ENCODE data around the gene IGSF9B. TPM values are rescaled to one million over a fixed set of nuclear protein-coding genes. Genes with fewer than 3 reads are reported as not detected.

IGSF9B gene
- total RNA-seq, 1 experiment from 2014 or later: not detected

DNA sequence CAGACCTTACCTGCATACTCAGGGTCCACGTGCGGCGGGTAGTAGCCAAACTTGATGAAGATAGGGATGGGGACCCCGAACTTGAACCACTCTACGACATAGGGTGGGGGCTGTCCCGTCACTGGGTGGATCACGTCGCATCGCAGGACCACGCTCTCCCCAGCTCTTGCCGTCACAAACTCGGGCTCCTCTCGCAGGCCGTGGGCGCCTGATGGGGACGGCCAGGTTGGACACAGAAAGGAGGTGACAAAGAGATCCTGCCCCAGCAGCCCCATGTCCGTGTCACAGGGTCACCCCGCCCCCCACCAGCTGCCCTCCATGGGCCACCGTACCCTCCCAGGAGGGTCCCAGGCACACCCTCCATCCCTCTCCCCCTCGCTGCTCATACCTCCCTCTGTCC, 10.7 kb downstream of the IGSF9B start:
- Histone ChIP-seq H3K9me3 (replicated peaks) (no peaks in the 10 kb centered on the region), H3K4me3 (no peak overlapping the region), H3K27me3 (replicated peaks) (no peaks in the 10 kb centered on the region), H3K27ac (no peak overlapping the region), H3K4me1 (replicated peaks) (no peaks in the 10 kb centered on the region), H3K36me3 (no peaks in the 10 kb centered on the region)
- no peak for DNase-seq (ENCODE audit: low read depth in 1 of 2, low spot score in 2 of 2)

DNA sequence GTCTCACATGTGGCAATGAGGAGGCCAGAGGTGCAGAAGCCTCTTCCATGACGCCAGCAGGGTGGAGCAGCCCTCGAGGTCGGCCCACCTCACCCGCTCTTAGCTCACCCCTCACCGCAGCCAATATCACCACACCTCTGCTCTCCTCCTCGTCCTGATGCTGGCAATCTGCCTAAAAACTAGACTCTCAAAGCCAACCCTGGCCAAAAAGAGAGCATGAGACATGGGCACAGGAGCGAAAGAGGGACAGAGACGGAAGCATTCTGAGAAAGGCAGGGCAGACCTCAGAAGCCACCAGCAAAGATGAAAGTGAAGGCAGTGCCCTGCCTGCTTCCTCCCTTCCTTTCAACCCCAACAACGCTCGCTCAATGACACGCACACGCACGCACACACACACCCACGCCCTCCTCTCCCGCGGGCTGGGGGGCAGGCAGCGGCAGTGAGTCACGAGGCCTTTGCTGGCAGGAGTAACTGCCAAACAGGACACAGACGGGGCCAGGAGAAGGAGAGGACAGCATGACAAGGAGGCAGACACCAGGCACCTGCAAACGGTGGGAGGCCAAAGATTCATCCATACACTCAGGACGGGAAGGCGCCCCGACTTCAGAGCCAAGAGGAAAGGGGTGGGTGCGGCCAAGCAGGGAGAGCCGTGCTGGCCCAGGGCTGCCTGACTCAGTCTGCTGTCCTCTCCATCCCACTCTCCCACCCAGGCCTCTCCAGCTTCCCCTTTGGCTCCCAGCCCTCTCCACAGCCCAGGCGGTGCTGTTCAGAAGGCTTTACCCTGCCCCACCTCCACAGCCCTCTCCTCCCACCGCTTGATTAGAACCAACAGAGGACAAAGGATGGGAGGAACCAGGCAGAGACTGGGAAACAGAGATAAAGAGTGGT, 11.4 kb downstream of the IGSF9B start:
- DNase-seq (ENCODE audit: low read depth in 1 of 2, low spot score in 2 of 2): no peak
- H3K9me3 ChIP-seq (replicated peaks): no peaks in the 10 kb centered on the region
- H3K36me3 ChIP-seq: no peaks in the 10 kb centered on the region
- H3K27me3 ChIP-seq (replicated peaks): no peaks in the 10 kb centered on the region
- no peak overlapping the region for H3K27ac ChIP-seq
- H3K4me1 ChIP-seq (replicated peaks): no peaks in the 10 kb centered on the region
- H3K4me3 ChIP-seq: no peak overlapping the region

GRCh38 chr11:133943950-133944698, 12.6 kb downstream of the IGSF9B start:
- H3K4me1 ChIP-seq (replicated peaks): no peaks in the 10 kb centered on the region
- no peaks in the 10 kb centered on the region for H3K36me3 ChIP-seq
- no peak for DNase-seq (ENCODE audit: low read depth in 1 of 2, low spot score in 2 of 2)
- H3K4me3 ChIP-seq: no peak overlapping the region
- no peak overlapping the region for H3K27ac ChIP-seq
- no peaks in the 10 kb centered on the region for H3K9me3 ChIP-seq (replicated peaks)
- H3K27me3 ChIP-seq (replicated peaks): no peaks in the 10 kb centered on the region

DNA sequence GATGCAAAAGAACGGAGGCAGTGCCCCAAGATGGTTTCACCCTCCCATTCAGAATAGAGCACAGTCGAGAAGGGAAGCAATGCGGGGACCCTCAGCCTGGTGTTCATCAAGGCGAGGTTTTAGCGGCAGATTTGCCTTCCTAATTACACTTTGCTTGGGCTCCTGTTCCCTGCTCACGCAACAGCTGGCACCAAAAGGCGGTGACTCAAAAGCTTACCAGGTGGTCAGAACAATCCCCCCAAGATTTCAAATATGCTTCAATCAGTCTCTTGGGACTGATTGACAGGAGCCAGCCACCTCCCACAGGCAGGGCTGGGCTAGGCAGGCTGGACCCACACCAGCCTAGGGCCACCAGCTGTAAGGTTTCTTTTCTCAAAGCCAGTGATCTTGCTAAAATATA, 14.2 kb downstream of the IGSF9B start:
- H3K27ac ChIP-seq: no peak overlapping the region
- DNase-seq (ENCODE audit: low read depth in 1 of 2, low spot score in 2 of 2): no peak
- no peaks in the 10 kb centered on the region for H3K36me3 ChIP-seq
- no peaks in the 10 kb centered on the region for H3K9me3 ChIP-seq (replicated peaks)
- no peak overlapping the region for H3K4me3 ChIP-seq
- no peaks in the 10 kb centered on the region for H3K4me1 ChIP-seq (replicated peaks)
- H3K27me3 ChIP-seq (replicated peaks): no peaks in the 10 kb centered on the region

- Histone ChIP-seq H3K27ac (no peak overlapping the region), H3K9me3 (replicated peaks) (no peaks in the 10 kb centered on the region), H3K4me1 (replicated peaks) (no peaks in the 10 kb centered on the region), H3K36me3 (no peaks in the 10 kb centered on the region), H3K27me3 (replicated peaks) (no peaks in the 10 kb centered on the region), H3K4me3 (no peak overlapping the region)
- no peak for DNase-seq (ENCODE audit: low read depth in 1 of 2, low spot score in 2 of 2)
Measured at GRCh38 chr11:133941546-133941945, 15.2 kb downstream of the IGSF9B start.

DNA sequence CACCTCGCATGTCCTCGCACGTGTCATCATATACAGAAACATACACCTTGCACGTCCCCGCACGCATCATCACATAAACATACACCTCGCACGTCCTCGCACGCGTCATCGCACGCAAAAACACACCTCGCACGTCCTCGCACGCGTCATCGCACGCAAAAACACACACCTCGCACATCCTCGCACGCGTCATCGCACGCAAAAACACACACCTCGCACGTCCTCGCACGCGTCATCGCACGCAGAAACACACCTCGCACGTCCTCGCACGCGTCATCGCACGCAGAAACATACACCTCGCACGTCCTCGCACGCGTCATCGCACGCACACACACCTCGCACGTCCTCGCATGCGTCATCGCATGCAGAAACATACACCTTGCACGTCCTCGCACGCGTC, 16.7 kb downstream of the IGSF9B start:
- H3K36me3 ChIP-seq: no peaks in the 10 kb centered on the region
- no peak for DNase-seq (ENCODE audit: low read depth in 1 of 2, low spot score in 2 of 2)
- no peak overlapping the region for H3K4me3 ChIP-seq
- H3K27me3 ChIP-seq (replicated peaks): no peaks in the 10 kb centered on the region
- no peaks in the 10 kb centered on the region for H3K4me1 ChIP-seq (replicated peaks)
- H3K9me3 ChIP-seq (replicated peaks): no peaks in the 10 kb centered on the region
- no peak overlapping the region for H3K27ac ChIP-seq

DNA sequence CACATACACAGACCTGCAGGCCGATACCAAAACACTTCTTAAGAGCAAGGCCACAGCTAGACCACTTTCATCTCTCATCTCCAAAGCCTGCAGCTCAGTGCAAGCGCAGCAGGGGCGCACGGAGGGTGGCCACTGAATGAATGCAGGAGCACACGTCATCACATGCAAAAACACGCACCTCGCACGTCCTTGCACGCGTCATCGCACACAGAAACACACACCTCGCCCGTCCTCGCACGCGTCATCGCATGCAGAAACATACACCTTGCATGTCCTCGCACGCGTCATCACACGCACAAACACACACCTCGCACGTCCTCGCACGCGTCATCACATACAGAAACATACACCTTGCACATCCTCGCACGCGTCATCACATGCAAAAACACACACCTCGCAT, 17.2 kb downstream of the IGSF9B start:
- Histone ChIP-seq H3K27me3 (replicated peaks) (no peaks in the 10 kb centered on the region), H3K9me3 (replicated peaks) (no peaks in the 10 kb centered on the region), H3K4me3 (no peak overlapping the region), H3K27ac (no peak overlapping the region), H3K36me3 (no peaks in the 10 kb centered on the region), H3K4me1 (replicated peaks) (no peaks in the 10 kb centered on the region)
- no peak for DNase-seq (ENCODE audit: low read depth in 1 of 2, low spot score in 2 of 2)

DNA sequence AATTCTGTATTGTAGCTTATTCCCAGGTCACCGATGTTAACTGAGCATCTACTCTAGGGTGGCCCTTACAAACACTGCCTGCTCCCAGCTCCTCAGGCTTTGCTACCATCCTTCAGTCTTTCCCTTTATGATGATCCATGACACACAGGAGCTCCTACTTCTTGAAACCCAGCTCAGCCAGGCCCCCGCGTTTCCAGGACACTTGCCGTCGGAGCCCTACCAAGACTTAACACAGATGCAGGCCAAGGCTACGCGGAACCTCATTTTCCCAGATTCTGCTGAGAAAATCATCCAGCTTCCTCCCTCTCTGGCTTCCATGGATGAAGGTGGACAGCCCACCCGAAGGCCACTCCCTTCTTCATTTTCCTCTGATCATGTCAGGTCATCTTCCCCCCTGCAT, 18.6 kb downstream of the IGSF9B start:
- Histone ChIP-seq H3K27me3 (replicated peaks) (no peaks in the 10 kb centered on the region), H3K27ac (no peak overlapping the region)

GRCh38 chr11:133937468-133937867, 19.3 kb downstream of the IGSF9B start:
- no peaks in the 10 kb centered on the region for H3K4me1 ChIP-seq (replicated peaks)
- H3K27me3 ChIP-seq (replicated peaks): no peaks in the 10 kb centered on the region
- DNase-seq (ENCODE audit: low read depth in 1 of 2, low spot score in 2 of 2): no peak
- no peak overlapping the region for H3K27ac ChIP-seq
- H3K36me3 ChIP-seq: no peaks in the 10 kb centered on the region
- no peaks in the 10 kb centered on the region for H3K9me3 ChIP-seq (replicated peaks)
- H3K4me3 ChIP-seq: no peak overlapping the region

More for the DNA sequence above, 18.6 kb downstream of the IGSF9B start:
- no peaks in the 10 kb centered on the region for H3K9me3 ChIP-seq (replicated peaks)
- no peak for DNase-seq (ENCODE audit: low read depth in 1 of 2, low spot score in 2 of 2)
- no peak overlapping the region for H3K4me3 ChIP-seq
- H3K4me1 ChIP-seq (replicated peaks): no peaks in the 10 kb centered on the region
- no peaks in the 10 kb centered on the region for H3K36me3 ChIP-seq

GRCh38 chr11:133937015-133937414, 19.8 kb downstream of the IGSF9B start:
- no peak overlapping the region for H3K27ac ChIP-seq
- H3K4me1 ChIP-seq (replicated peaks): no peaks in the 10 kb centered on the region
- H3K9me3 ChIP-seq (replicated peaks): no peaks in the 10 kb centered on the region
- H3K4me3 ChIP-seq: no peak overlapping the region
- H3K36me3 ChIP-seq: no peaks in the 10 kb centered on the region
- DNase-seq (ENCODE audit: low read depth in 1 of 2, low spot score in 2 of 2): no peak
- no peaks in the 10 kb centered on the region for H3K27me3 ChIP-seq (replicated peaks)

- H3K4me1 ChIP-seq (replicated peaks): no peaks in the 10 kb centered on the region
- H3K36me3 ChIP-seq: no peaks in the 10 kb centered on the region
- H3K27me3 ChIP-seq (replicated peaks): no peaks in the 10 kb centered on the region
- no peaks in the 10 kb centered on the region for H3K9me3 ChIP-seq (replicated peaks)
- H3K4me3 ChIP-seq: no peak overlapping the region
- no peak for DNase-seq (ENCODE audit: low read depth in 1 of 2, low spot score in 2 of 2)
- no peak overlapping the region for H3K27ac ChIP-seq
Measured at GRCh38 chr11:133936592-133936991, 20.2 kb downstream of the IGSF9B start.

DNA sequence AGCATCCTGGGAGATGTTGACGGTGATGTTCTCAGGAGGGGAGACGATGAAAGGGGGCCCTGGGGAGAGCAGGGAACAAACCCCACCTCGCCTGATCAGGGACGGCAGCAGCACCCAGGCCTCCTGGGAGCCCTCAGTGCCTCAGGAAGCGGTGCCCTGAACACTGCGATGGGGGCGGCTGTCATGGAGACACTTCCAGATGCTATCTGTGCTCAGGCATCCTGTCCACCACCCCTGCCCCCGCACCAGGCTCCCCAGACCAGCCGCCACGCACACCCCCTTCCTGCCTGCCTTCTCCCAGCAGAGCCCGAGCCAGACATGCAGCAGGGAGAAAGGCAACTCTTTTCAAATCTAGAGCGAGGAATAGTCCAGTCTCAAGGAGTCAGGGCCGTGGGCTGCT, 20.6 kb downstream of the IGSF9B start:
- Histone ChIP-seq H3K4me3 (no peak overlapping the region), H3K9me3 (replicated peaks) (no peaks in the 10 kb centered on the region), H3K36me3 (no peaks in the 10 kb centered on the region), H3K27ac (no peak overlapping the region), H3K27me3 (replicated peaks) (no peaks in the 10 kb centered on the region), H3K4me1 (replicated peaks) (no peaks in the 10 kb centered on the region)
- DNase-seq (ENCODE audit: low read depth in 1 of 2, low spot score in 2 of 2): no peak

DNA sequence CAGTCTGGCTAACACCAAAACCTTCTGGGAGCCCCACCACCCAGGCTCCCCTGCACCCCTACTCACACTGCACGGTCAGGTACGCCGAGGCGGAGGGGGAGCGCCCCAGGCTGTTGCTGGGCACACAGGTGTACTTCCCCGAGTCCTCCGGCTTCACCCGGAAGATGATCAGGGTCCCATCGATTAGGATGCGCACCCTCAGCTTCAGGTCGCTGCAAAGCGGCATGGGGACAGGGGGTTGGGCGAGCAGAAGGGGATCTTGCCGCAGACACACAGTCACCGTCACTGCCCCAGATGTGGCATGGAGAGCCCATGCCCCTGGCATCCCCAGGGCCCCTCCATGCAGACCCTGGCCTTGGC, 21.2 kb downstream of the IGSF9B start:
- no peaks in the 10 kb centered on the region for H3K4me1 ChIP-seq (replicated peaks)

More for the DNA sequence above, 21.2 kb downstream of the IGSF9B start:
- no peaks in the 10 kb centered on the region for H3K36me3 ChIP-seq
- no peak overlapping the region for H3K4me3 ChIP-seq
- no peak for DNase-seq (ENCODE audit: low read depth in 1 of 2, low spot score in 2 of 2)
- no peaks in the 10 kb centered on the region for H3K27me3 ChIP-seq (replicated peaks)
- no peak overlapping the region for H3K27ac ChIP-seq
- no peaks in the 10 kb centered on the region for H3K9me3 ChIP-seq (replicated peaks)
